ENCODE data around the gene UBN1.

- TF ChIP-seq, protein P1, sequence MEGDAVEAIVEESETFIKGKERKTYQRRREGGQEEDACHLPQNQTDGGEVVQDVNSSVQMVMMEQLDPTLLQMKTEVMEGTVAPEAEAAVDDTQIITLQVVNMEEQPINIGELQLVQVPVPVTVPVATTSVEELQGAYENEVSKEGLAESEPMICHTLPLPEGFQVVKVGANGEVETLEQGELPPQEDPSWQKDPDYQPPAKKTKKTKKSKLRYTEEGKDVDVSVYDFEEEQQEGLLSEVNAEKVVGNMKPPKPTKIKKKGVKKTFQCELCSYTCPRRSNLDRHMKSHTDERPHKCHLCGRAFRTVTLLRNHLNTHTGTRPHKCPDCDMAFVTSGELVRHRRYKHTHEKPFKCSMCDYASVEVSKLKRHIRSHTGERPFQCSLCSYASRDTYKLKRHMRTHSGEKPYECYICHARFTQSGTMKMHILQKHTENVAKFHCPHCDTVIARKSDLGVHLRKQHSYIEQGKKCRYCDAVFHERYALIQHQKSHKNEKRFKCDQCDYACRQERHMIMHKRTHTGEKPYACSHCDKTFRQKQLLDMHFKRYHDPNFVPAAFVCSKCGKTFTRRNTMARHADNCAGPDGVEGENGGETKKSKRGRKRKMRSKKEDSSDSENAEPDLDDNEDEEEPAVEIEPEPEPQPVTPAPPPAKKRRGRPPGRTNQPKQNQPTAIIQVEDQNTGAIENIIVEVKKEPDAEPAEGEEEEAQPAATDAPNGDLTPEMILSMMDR (conservative IDR thresholded peaks at IDR 0.05 in 1 of 2, IDR thresholded peaks at IDR 0.05 in 1 of 2; ENCODE audit: extremely low read depth in 1 of 2, insufficient read depth in 1 of 2, low read depth in 1 of 2, low read length in 2 of 2) = no peak
- no peak for TF ChIP-seq EZH2 (IDR thresholded peaks at IDR 0.05; ENCODE audit: borderline replicate concordance, low read length)
Observed at GRCh38 chr16:4880006-4880580, 32.8 kb downstream of the UBN1 start.

All from mammary epithelial cell (primary cell).